Left ventricle myocardium inferior (tissue), 1 donor: ENCODE measurements around the gene S1PR5. TPM values are rescaled to one million over a fixed set of nuclear protein-coding genes. Genes with fewer than 3 reads are reported as not detected.

Source experiments
- DNase-seq: peaks from one replicate; pipeline ENCODE4 v3.0.0-alpha.2; 2020
- H3K27ac ChIP-seq: fragments of 200-600 bp; replicated peaks from 2 replicates; pipeline ENCODE4 v1.8.0; 2021
- H3K27me3 ChIP-seq: fragments of 200-600 bp; 2 replicates; pipeline ENCODE4 v1.8.0; 2021; ENCODE audit warnings: low read depth
- H3K36me3 ChIP-seq: fragments of 200-600 bp; 2 replicates; pipeline ENCODE4 v1.8.0; 2021
- H3K4me1 ChIP-seq: fragments of 200-600 bp; 2 replicates; pipeline ENCODE4 v1.8.0; 2021
- H3K4me3 ChIP-seq: fragments of 200-600 bp; 2 replicates; pipeline ENCODE4 v1.8.0; 2021; ENCODE audit warnings: mild to moderate bottlenecking, moderate library complexity
- H3K9me3 ChIP-seq: fragments of 200-600 bp; replicated peaks from 2 replicates; pipeline ENCODE4 v1.8.0; 2021
- CTCF ChIP-seq: fragments of 200-600 bp; IDR thresholded peaks from 2 replicates; pipeline ENCODE4 v1.8.0; 2021; ENCODE audit warnings: antibody characterized with exemption, mild to moderate bottlenecking, borderline replicate concordance
- intact Hi-C: fragments of 100-400 bp; cut with micrococcal nuclease; formaldehyde crosslinking; loops from one replicate; pipeline ENCODE4 v1.11.0; 2022
- long read RNA-seq: library from polyadenylated mRNA; unstranded; transcript quantifications from one replicate; pipeline ENCODE4 v2.0.0, GENCODE V29; 2021
- total RNA-seq: library from RNA; stranded (reverse); fragmentation: NEBNext Ultra II Directional; extraction: Animal tissue kit (Norgen Biotek cat#: 25700); gene quantifications from one replicate; pipeline ENCODE4 v1.2.1, GENCODE V29; 2021
- donor health status: DM: no; HTN: yes; CAD: no; lungs with severe emphysema.

Gene S1PR5
- 0.11 TPM for total RNA-seq
- long read RNA-seq, result 0 reads

DNA sequence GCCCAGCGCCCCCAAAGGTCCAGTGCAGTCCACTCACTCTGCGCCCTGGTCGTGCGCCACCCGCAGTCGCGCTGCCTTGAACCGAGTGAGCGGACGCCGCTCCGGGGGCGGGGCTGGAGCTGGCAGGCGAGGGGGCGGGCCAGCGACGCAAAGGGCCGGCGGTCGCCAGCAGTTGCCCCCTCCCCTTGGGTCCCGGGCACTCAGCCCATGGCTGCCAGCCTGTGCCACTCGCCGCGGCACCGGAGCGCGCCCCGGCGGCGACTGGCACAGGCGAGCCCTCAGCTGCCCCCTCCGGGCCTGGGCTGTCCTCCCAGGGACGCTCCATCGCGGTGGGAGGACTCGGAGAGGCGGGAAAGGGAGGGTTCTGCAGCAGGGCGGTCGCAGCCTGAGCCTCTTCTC lies at the start of gene S1PR5:
Gene S1PR5 (minus strand): TSS at position 87 of the 399 bp plus-strand sequence. CDS start 2,436 bp downstream, outside the sequence.
- Histone ChIP-seq H3K27me3 (peaks cover 95% of the 10 kb centered on the region), H3K9me3 (no peaks in the 10 kb centered on the region), H3K36me3 (no peaks in the 10 kb centered on the region), H3K27ac (no peak within 1 kb of the TSS), H3K4me1 (peaks cover 36% of the 10 kb centered on the region), H3K4me3 (peak within 1 kb of the TSS; percentile 62)
- intact Hi-C loops, result no loop called here
- DNase-seq, result no peak
- TF ChIP-seq CTCF, result no peak

DNA sequence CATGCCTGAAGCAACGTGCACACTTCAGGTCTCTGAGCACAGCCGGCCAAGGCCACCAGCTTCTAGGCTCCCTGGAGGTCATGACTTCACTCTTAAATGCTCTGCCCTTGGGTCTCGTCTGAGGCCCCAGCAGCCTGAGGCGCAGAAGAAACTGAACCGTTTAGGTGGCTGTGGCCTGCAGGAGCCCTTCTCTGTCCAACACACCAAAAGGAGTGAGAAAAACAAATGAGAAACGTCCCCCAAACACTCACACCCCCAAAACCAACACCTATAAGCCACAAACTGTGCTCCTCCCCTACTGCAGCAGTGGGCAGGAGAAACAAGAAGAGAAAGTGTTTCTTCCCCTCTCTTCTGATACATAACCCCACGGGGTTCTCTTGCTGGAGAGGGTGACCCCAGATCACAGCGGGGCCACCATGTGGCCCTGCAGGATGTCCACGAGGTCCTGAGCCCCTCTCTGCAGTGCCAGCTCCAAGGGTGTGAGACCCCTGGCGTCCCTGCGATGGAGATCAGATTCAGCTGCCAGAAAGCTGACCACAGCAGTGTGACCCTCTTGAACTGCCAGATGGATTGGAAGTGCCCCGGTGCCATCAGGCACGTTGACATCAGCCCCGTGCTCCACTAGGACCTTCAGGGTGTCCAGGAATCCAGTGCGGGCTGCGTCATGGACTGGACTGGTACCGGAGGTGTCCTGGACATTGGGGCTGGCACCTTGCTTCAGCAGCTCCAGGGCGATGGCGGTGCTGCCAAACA lies 49.6 kb upstream of the S1PR5 start:
- intact Hi-C loops, result no loop called here
- peak overlapping the region; percentile 96 for H3K4me3 ChIP-seq
- H3K9me3 ChIP-seq, result no peaks in the 10 kb centered on the region
- no peaks in the 10 kb centered on the region for H3K36me3 ChIP-seq
- peak overlapping the region; percentile 93 for H3K27ac ChIP-seq
- H3K27me3 ChIP-seq, result no peaks in the 10 kb centered on the region
- DNase-seq, result no peak
- peaks cover 46% of the 10 kb centered on the region for H3K4me1 ChIP-seq
- TF ChIP-seq CTCF, result no peak

- Histone ChIP-seq H3K9me3 (no peaks in the 10 kb centered on the region), H3K27ac (peak overlapping the region; percentile 93), H3K36me3 (peaks cover 2% of the 10 kb centered on the region), H3K4me3 (peak overlapping the region; percentile 96), H3K27me3 (no peaks in the 10 kb centered on the region), H3K4me1 (peaks cover 46% of the 10 kb centered on the region)
- intact Hi-C loops, result no loop called here
- TF ChIP-seq CTCF, result no peak
- DNase-seq, result no peak
Observed at GRCh38 chr19:10566408-10566657, 49.1 kb upstream of the S1PR5 start.

DNA sequence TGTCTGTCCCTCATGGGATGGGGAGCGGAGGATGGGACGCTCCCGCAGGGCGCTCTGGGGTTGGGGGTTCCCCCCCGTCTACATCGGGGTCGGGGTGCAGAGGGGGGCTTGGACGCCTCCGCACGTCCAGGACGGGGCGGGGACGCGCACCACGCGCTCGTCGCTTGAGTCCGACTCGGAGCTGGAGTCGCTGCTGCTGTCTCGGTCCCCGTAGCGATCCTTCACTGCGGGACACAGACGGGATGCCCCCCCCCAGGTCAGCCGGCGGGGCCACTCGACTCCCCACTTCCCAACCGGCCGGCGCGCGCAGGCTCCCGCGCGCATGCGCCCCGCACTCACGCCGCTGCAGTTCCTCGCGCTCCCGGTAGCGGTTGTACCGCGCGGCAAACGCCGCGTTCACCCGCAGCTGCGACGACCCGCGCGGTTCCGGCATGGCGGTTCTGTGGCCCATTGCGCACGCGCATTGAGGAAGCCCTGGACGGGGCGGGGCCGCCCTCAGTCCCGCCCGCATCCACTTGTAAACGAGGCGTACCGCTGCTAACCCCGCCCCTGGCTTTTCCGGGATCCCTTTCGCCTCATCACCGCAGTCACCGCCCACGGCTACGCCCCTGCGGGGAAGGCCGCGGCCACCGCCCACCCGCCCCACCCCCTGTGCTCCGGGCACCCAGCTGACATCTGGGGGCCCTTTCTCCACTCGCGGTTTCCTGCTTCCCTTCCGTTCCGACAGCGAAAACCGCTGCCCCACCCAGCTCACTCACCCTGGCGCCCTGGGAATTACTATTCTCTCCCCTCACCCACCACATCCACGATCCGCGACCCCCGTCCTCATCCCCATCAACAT lies 48.5 kb upstream of the S1PR5 start, which contains the start of gene KRI1:
Gene KRI1 (minus strand): TSS at position 444 of the 841 bp plus-strand sequence. CDS start 11 bp downstream, at position 433.
- Histone ChIP-seq H3K9me3 (no peaks in the 10 kb centered on the region), H3K4me1 (peaks cover 46% of the 10 kb centered on the region), H3K4me3 (peak within 1 kb of the TSS; percentile 96), H3K36me3 (peaks cover 8% of the 10 kb centered on the region), H3K27ac (peak within 1 kb of the TSS; percentile 93), H3K27me3 (no peaks in the 10 kb centered on the region)
- peak; percentile 52 for TF ChIP-seq CTCF
- intact Hi-C loops, result no loop called here
- DNase-seq, result peak; percentile 99

DNA sequence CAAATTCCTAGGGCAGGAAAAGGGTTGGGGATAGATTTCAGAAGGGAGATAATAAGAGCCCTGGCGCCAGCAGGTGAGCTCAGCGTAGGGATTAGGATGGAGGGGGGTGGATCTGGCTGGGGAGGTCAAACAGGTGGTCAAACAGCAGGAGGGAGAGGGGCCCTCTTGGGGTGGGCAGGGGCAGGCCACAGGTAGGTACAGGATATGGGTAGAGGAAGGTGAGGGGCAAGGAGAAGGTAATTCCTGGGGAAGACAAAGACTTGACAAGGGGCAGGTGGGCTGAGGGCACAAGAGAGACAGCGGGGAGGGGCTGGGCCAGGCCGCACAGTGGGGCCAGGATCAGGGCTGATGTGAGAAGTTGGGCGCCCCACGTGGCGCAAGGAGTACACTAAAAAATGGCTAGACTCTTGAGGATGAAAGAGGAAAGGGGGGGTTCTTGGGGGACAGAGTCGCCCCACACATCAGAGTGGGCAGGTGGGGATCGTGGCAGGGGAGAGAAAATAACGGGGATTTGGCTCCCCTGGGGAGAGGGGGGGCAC lies 47.9 kb upstream of the S1PR5 start:
- H3K9me3 ChIP-seq, result no peaks in the 10 kb centered on the region
- peaks cover 46% of the 10 kb centered on the region for H3K4me1 ChIP-seq
- H3K4me3 ChIP-seq, result peak overlapping the region; percentile 96
- no peak for DNase-seq
- peak overlapping the region; percentile 93 for H3K27ac ChIP-seq
- no peaks in the 10 kb centered on the region for H3K27me3 ChIP-seq
- intact Hi-C loops, result no loop called here
- H3K36me3 ChIP-seq, result peaks cover 12% of the 10 kb centered on the region
- TF ChIP-seq CTCF, result no peak
